HG03064 (cell line): ENCODE measurements around the gene SHQ1.

Experiments used
- ATAC-seq: cut with Tn5 transposase; IDR thresholded peaks from one replicate; pipeline ENCODE4 v1.9.1; 2021; ENCODE audit warnings: low read depth; ENCODE audit not compliant: unreplicated experiment

The SHQ1 gene

GRCh38 chr3:72855001-72855400 lies 6.8 kb upstream of the SHQ1 start:
- no peak for ATAC-seq

- peak; percentile 51 for ATAC-seq
Measured at GRCh38 chr3:72848703-72849081, 447 bp upstream of the SHQ1 start.

GRCh38 chr3:72847282-72847681 lies 963 bp downstream of the SHQ1 start:
- no peak for ATAC-seq

- ATAC-seq: no peak
Measured at GRCh38 chr3:72846166-72846565, 2.1 kb downstream of the SHQ1 start.

- no peak for ATAC-seq
Measured at GRCh38 chr3:72844436-72844993, 3.7 kb downstream of the SHQ1 start.

- ATAC-seq: no peak
Measured at GRCh38 chr3:72839057-72839456, 9.2 kb downstream of the SHQ1 start.

GRCh38 chr3:72836923-72837322 lies 11.3 kb downstream of the SHQ1 start:
- no peak for ATAC-seq

- ATAC-seq: no peak
Measured at GRCh38 chr3:72836416-72836815, 11.8 kb downstream of the SHQ1 start.

GRCh38 chr3:72830452-72831223 lies 17.6 kb downstream of the SHQ1 start:
- ATAC-seq: no peak

- no peak for ATAC-seq
Measured at GRCh38 chr3:72829701-72830100, 18.5 kb downstream of the SHQ1 start.

- no peak for ATAC-seq
Measured at GRCh38 chr3:72821161-72821781, 27.0 kb downstream of the SHQ1 start.

GRCh38 chr3:72820415-72820814 lies 27.8 kb downstream of the SHQ1 start:
- no peak for ATAC-seq

GRCh38 chr3:72818905-72819304 lies 29.3 kb downstream of the SHQ1 start:
- ATAC-seq: no peak

- no peak for ATAC-seq
Measured at GRCh38 chr3:72818092-72818773, 30.0 kb downstream of the SHQ1 start.

- ATAC-seq: peak; percentile 45
Measured at GRCh38 chr3:72816862-72817355, 31.3 kb downstream of the SHQ1 start.

GRCh38 chr3:72814308-72814707 lies 33.9 kb downstream of the SHQ1 start:
- no peak for ATAC-seq

GRCh38 chr3:72812201-72812600 lies 36.0 kb downstream of the SHQ1 start:
- ATAC-seq: no peak

- ATAC-seq: no peak
Measured at GRCh38 chr3:72811571-72811970, 36.7 kb downstream of the SHQ1 start.

GRCh38 chr3:72810659-72811434 lies 37.4 kb downstream of the SHQ1 start:
- ATAC-seq: no peak

GRCh38 chr3:72810063-72810462 lies 38.2 kb downstream of the SHQ1 start:
- no peak for ATAC-seq
